ENCODE results near the gene EFHC1.
"Not testable (repeated sequence)": the region's sequence is repeated elsewhere in the genome, so short reads cannot be mapped to it uniquely, and the experiment has no call there.

Gene EFHC1

DNA sequence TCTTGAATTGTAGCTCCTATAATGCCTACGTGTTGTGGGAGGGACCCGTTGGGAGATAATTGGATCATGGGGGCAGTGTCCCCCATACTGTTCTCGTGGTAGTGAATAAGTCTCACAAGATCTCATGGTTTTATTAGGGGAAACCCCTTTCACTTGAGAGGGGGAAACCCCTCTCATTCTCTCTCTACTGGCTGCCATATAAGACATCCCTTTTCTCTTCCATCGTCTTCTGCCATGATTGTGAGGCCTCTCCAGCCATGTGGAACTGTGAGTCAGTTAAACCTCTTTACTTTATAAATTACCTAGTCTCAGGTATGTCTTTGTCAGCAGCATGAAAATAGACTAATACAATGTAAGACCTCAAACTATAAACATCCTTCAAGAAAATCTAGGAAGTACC lies 35.1 kb upstream of the EFHC1 start:
- H3K9ac ChIP-seq (ENCODE audit: low read depth, low read length) = no peak overlapping the region
- H3K36me3 ChIP-seq (ENCODE audit: control insufficient read depth, insufficient read depth, low read length) = no peaks in the 10 kb centered on the region
- H3K4me1 ChIP-seq (ENCODE audit: control insufficient read depth, insufficient read depth, low read length) = no peaks in the 10 kb centered on the region
- no peak overlapping the region for H3K4me3 ChIP-seq (ENCODE audit: low read depth, low read length)
- peaks cover 12% of the 10 kb centered on the region for H3K9me3 ChIP-seq (ENCODE audit: control insufficient read depth, insufficient read depth, low read length)
- no peak overlapping the region for H3K27ac ChIP-seq (ENCODE audit: low read depth, low read length)
- H3K27me3 ChIP-seq (ENCODE audit: control insufficient read depth, insufficient read depth, low read length) = no peaks in the 10 kb centered on the region

- H3K9ac ChIP-seq (ENCODE audit: low read depth, low read length); H3K36me3 ChIP-seq (ENCODE audit: control insufficient read depth, insufficient read depth, low read length); H3K27ac ChIP-seq (ENCODE audit: low read depth, low read length); H3K27me3 ChIP-seq (ENCODE audit: control insufficient read depth, insufficient read depth, low read length); H3K4me3 ChIP-seq (ENCODE audit: low read depth, low read length); H3K4me1 ChIP-seq (ENCODE audit: control insufficient read depth, insufficient read depth, low read length): not testable (repeated sequence)
- peaks cover 12% of the 10 kb centered on the region for H3K9me3 ChIP-seq (ENCODE audit: control insufficient read depth, insufficient read depth, low read length)
Measured at GRCh38 chr6:52388119-52388518, 32.0 kb upstream of the EFHC1 start.

- Histone ChIP-seq H3K36me3 (ENCODE audit: control insufficient read depth, insufficient read depth, low read length) (no peaks in the 10 kb centered on the region), H3K9me3 (ENCODE audit: control insufficient read depth, insufficient read depth, low read length) (peaks cover 12% of the 10 kb centered on the region), H3K4me1 (ENCODE audit: control insufficient read depth, insufficient read depth, low read length) (no peaks in the 10 kb centered on the region), H3K27ac (ENCODE audit: low read depth, low read length) (no peak overlapping the region), H3K9ac (ENCODE audit: low read depth, low read length) (no peak overlapping the region), H3K27me3 (ENCODE audit: control insufficient read depth, insufficient read depth, low read length) (no peaks in the 10 kb centered on the region), H3K4me3 (ENCODE audit: low read depth, low read length) (no peak overlapping the region)
Measured at GRCh38 chr6:52388790-52389189, 31.4 kb upstream of the EFHC1 start.

DNA sequence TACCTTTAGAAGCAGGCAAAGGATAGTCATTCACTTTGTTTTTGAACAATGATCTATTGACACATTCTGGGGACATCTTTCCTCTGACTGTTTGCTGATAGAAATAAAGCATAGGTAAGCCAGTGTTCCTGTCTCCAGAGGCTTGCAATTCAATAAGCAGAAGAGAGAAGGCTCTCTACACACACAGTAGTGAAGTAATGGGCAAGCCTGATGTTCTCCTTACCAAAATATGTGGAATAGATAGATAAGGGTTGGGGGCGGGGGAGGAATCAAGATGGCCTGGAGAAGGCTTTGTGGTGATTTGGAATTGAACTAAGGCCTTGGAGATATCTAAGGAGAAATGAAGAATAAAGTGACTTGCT lies 30.9 kb upstream of the EFHC1 start:
- peaks cover 12% of the 10 kb centered on the region for H3K9me3 ChIP-seq (ENCODE audit: control insufficient read depth, insufficient read depth, low read length)
- no peak overlapping the region for H3K4me3 ChIP-seq (ENCODE audit: low read depth, low read length)
- no peaks in the 10 kb centered on the region for H3K27me3 ChIP-seq (ENCODE audit: control insufficient read depth, insufficient read depth, low read length)
- H3K4me1 ChIP-seq (ENCODE audit: control insufficient read depth, insufficient read depth, low read length) = no peaks in the 10 kb centered on the region
- no peak overlapping the region for H3K9ac ChIP-seq (ENCODE audit: low read depth, low read length)
- H3K36me3 ChIP-seq (ENCODE audit: control insufficient read depth, insufficient read depth, low read length) = no peaks in the 10 kb centered on the region
- no peak overlapping the region for H3K27ac ChIP-seq (ENCODE audit: low read depth, low read length)

DNA sequence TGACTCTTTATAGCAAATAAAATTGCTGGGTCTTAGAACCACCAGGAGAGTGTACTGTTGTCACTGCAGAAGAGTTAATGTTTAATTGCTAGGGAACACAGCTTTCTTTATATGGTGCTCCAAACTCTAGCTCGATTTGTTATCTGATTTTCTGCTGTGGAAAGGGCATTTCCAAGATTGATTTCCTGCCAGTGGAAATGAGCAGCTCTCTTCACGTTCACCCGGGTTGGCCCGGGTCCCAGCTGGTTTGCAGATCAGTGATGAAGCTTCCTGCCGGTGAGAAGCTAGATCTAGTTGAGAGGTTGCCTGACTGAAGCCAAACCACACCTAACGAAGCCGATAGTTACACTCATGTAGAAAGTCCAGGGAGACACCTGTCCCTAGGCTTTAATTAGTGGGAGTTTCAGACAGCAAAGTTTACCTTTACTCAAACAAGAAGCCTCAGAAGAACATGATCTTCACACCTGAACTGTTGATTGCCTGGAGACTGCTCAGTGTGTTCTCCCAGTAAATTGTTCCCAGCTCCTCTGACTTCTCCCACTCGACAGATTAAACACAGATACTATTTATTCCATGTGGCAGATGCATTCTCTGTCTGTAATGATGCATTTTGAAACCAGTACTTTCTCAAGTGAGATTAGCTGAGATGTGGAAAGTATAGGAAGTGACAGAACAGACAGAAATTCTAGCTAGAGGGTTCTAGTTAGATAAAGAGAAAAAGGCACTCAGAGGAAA lies 30.3 kb upstream of the EFHC1 start:
- Histone ChIP-seq H3K9ac (ENCODE audit: low read depth, low read length) (no peak overlapping the region), H3K36me3 (ENCODE audit: control insufficient read depth, insufficient read depth, low read length) (no peaks in the 10 kb centered on the region), H3K27ac (ENCODE audit: low read depth, low read length) (no peak overlapping the region), H3K27me3 (ENCODE audit: control insufficient read depth, insufficient read depth, low read length) (no peaks in the 10 kb centered on the region), H3K4me1 (ENCODE audit: control insufficient read depth, insufficient read depth, low read length) (no peaks in the 10 kb centered on the region), H3K9me3 (ENCODE audit: control insufficient read depth, insufficient read depth, low read length) (peaks cover 12% of the 10 kb centered on the region), H3K4me3 (ENCODE audit: low read depth, low read length) (no peak overlapping the region)

- no peak overlapping the region for H3K4me3 ChIP-seq (ENCODE audit: low read depth, low read length)
- H3K4me1 ChIP-seq (ENCODE audit: control insufficient read depth, insufficient read depth, low read length) = no peaks in the 10 kb centered on the region
- peaks cover 12% of the 10 kb centered on the region for H3K9me3 ChIP-seq (ENCODE audit: control insufficient read depth, insufficient read depth, low read length)
- no peak overlapping the region for H3K27ac ChIP-seq (ENCODE audit: low read depth, low read length)
- no peak overlapping the region for H3K9ac ChIP-seq (ENCODE audit: low read depth, low read length)
- no peaks in the 10 kb centered on the region for H3K27me3 ChIP-seq (ENCODE audit: control insufficient read depth, insufficient read depth, low read length)
- no peaks in the 10 kb centered on the region for H3K36me3 ChIP-seq (ENCODE audit: control insufficient read depth, insufficient read depth, low read length)
Measured at GRCh38 chr6:52390361-52390727, 29.8 kb upstream of the EFHC1 start.

- Histone ChIP-seq H3K36me3 (ENCODE audit: control insufficient read depth, insufficient read depth, low read length) (no peaks in the 10 kb centered on the region), H3K27ac (ENCODE audit: low read depth, low read length) (no peak overlapping the region)
Measured at GRCh38 chr6:52391599-52391998, 28.5 kb upstream of the EFHC1 start.

GRCh38 chr6:52392944-52393343 lies 27.2 kb upstream of the EFHC1 start:
- H3K9ac ChIP-seq (ENCODE audit: low read depth, low read length) = no peak overlapping the region
- H3K27me3 ChIP-seq (ENCODE audit: control insufficient read depth, insufficient read depth, low read length) = no peaks in the 10 kb centered on the region
- no peak overlapping the region for H3K27ac ChIP-seq (ENCODE audit: low read depth, low read length)
- peaks cover 6% of the 10 kb centered on the region; the same call in 1 of the 2 replicates for H3K4me1 ChIP-seq (ENCODE audit: control insufficient read depth, insufficient read depth, low read length)
- no peak overlapping the region for H3K4me3 ChIP-seq (ENCODE audit: low read depth, low read length)
- H3K9me3 ChIP-seq (ENCODE audit: control insufficient read depth, insufficient read depth, low read length) = 0 out of 2 replicates have a peak, but pooled peaks cover 1% of the 10 kb centered on the region
- no peaks in the 10 kb centered on the region for H3K36me3 ChIP-seq (ENCODE audit: control insufficient read depth, insufficient read depth, low read length)

More at GRCh38 chr6:52391599-52391998, 28.5 kb upstream of the EFHC1 start:
- Histone ChIP-seq H3K4me3 (ENCODE audit: low read depth, low read length) (no peak overlapping the region), H3K27me3 (ENCODE audit: control insufficient read depth, insufficient read depth, low read length) (no peaks in the 10 kb centered on the region), H3K9me3 (ENCODE audit: control insufficient read depth, insufficient read depth, low read length) (peaks cover 12% of the 10 kb centered on the region), H3K9ac (ENCODE audit: low read depth, low read length) (no peak overlapping the region), H3K4me1 (ENCODE audit: control insufficient read depth, insufficient read depth, low read length) (peaks cover 6% of the 10 kb centered on the region; the same call in 1 of the 2 replicates)

DNA sequence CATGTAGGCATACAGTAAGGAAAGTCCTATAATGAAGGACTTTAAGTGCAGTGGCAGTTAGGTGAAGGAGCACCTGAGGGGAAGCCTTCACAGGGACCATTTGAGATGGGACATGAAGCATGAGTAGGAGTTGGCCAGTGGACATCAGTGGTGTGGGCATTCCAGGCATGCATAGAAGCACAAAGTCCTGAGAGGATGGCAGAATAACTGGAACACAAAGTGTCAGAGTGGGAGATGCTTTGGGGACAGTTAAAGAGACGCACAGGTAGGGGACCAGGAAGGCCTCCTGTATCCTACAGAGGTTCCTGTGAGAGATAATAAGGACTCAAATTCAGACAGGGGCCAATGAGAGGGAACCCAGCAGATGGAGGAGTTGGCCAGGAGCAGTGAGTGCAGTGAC lies 26.4 kb upstream of the EFHC1 start:
- Histone ChIP-seq H3K27ac (ENCODE audit: low read depth, low read length) (no peak overlapping the region), H3K27me3 (ENCODE audit: control insufficient read depth, insufficient read depth, low read length) (no peaks in the 10 kb centered on the region), H3K4me3 (ENCODE audit: low read depth, low read length) (no peak overlapping the region), H3K9ac (ENCODE audit: low read depth, low read length) (no peak overlapping the region), H3K4me1 (ENCODE audit: control insufficient read depth, insufficient read depth, low read length) (peaks cover 6% of the 10 kb centered on the region; the same call in 1 of the 2 replicates), H3K36me3 (ENCODE audit: control insufficient read depth, insufficient read depth, low read length) (no peaks in the 10 kb centered on the region), H3K9me3 (ENCODE audit: control insufficient read depth, insufficient read depth, low read length) (no peaks in the 10 kb centered on the region)

- Histone ChIP-seq H3K4me1 (ENCODE audit: control insufficient read depth, insufficient read depth, low read length) (peaks cover 6% of the 10 kb centered on the region; the same call in 1 of the 2 replicates), H3K4me3 (ENCODE audit: low read depth, low read length) (no peak overlapping the region), H3K27me3 (ENCODE audit: control insufficient read depth, insufficient read depth, low read length) (no peaks in the 10 kb centered on the region), H3K36me3 (ENCODE audit: control insufficient read depth, insufficient read depth, low read length) (no peaks in the 10 kb centered on the region), H3K9me3 (ENCODE audit: control insufficient read depth, insufficient read depth, low read length) (no peaks in the 10 kb centered on the region), H3K9ac (ENCODE audit: low read depth, low read length) (no peak overlapping the region), H3K27ac (ENCODE audit: low read depth, low read length) (no peak overlapping the region)
Measured at GRCh38 chr6:52394251-52394666, 25.9 kb upstream of the EFHC1 start.

- Histone ChIP-seq H3K27me3 (ENCODE audit: control insufficient read depth, insufficient read depth, low read length) (no peaks in the 10 kb centered on the region), H3K4me3 (ENCODE audit: low read depth, low read length) (no peak overlapping the region), H3K27ac (ENCODE audit: low read depth, low read length) (no peak overlapping the region), H3K9ac (ENCODE audit: low read depth, low read length) (no peak overlapping the region), H3K4me1 (ENCODE audit: control insufficient read depth, insufficient read depth, low read length) (peaks cover 9% of the 10 kb centered on the region), H3K9me3 (ENCODE audit: control insufficient read depth, insufficient read depth, low read length) (no peaks in the 10 kb centered on the region), H3K36me3 (ENCODE audit: control insufficient read depth, insufficient read depth, low read length) (no peaks in the 10 kb centered on the region)
Measured at GRCh38 chr6:52395969-52396368, 24.2 kb upstream of the EFHC1 start.
